Central memory CD8-positive, alpha-beta T cell (primary cell): ENCODE measurements around the gene PRTG.

Experiments
- ATAC-seq: fragments of 150-1000 bp; cut with Tn5 transposase; replicated peaks from 2 replicates; pipeline ENCODE4 v1.10.0; 2022; ENCODE audit warnings: mild to moderate bottlenecking, moderate FRiP score, moderate number of reproducible peaks; ENCODE audit not compliant: poor library complexity, severe bottlenecking; ENCODE audit errors: extremely low read depth
- DNase-seq, 2 donors: peaks; one replicate each; pipeline ENCODE4 v3.0.0; 2021; ENCODE audit warnings: low spot score in 2 of 2
- H3K27ac Mint-ChIP-seq: one replicate; pipeline ENCODE4 v1.8.0; 2022; ENCODE audit warnings: low read depth, mild to moderate bottlenecking, moderate library complexity, mixed read lengths
- H3K27me3 Mint-ChIP-seq: one replicate; pipeline ENCODE4 v1.8.0; 2022; ENCODE audit warnings: mixed read lengths
- H3K36me3 Mint-ChIP-seq: one replicate; pipeline ENCODE4 v1.8.0; 2022; ENCODE audit warnings: mild to moderate bottlenecking, moderate library complexity, mixed read lengths; ENCODE audit not compliant: insufficient read depth
- H3K4me1 Mint-ChIP-seq: one replicate; pipeline ENCODE4 v1.8.0; 2022; ENCODE audit warnings: mixed read lengths
- H3K4me3 Mint-ChIP-seq: one replicate; pipeline ENCODE4 v1.8.0; 2022; ENCODE audit warnings: mild to moderate bottlenecking, moderate library complexity, mixed read lengths
- H3K9me3 Mint-ChIP-seq: one replicate; pipeline ENCODE4 v1.8.0; 2022; ENCODE audit warnings: mixed read lengths

PRTG gene

DNA sequence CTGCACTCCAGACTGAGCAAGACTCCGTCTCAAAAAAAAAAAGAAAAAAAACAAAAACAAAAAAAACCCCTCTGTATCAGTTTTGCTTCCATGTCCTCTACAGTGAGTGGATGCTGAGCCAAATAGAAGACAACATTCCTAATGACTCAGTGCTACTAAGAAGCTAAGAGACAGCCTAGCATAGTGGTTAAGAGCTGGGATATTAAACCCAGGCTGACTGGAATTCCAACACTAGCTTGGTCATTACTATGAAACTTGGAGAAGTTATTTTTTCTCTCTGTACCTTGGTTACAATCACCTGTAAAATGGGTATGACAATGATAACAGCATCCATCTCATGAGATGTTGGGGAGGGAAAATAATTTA is 93.9 kb downstream of the PRTG start:
- Mint-ChIP-seq H3K4me1 (no peaks in the 10 kb centered on the region), H3K9me3 (no peaks in the 10 kb centered on the region), H3K27ac (no peak overlapping the region), H3K36me3 (no peaks in the 10 kb centered on the region), H3K27me3 (no peaks in the 10 kb centered on the region), H3K4me3 (no peak overlapping the region)
- DNase-seq, result no peak
- ATAC-seq, result no peak

DNA sequence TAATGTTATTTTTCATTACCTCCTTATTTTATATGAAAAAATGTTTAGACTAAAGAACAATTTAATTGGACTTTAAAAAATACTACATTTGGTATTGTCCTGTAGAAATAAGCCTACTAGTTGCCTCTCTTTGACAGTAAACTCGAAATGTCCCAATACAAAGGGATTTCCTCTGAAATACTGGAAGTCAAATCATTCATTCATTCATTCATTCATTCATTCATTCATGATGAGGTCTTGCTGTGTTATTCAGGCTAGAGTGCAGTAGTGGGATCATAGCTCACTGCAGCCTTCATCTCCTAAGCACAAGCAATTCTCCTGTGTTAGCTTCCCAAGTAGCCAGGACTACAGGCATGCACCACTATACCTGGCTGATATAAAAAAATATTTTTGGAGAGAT is 104.2 kb downstream of the PRTG start:
- Mint-ChIP-seq H3K4me1 (no peaks in the 10 kb centered on the region), H3K27ac (no peak overlapping the region), H3K27me3 (no peaks in the 10 kb centered on the region), H3K9me3 (no peaks in the 10 kb centered on the region), H3K36me3 (no peaks in the 10 kb centered on the region), H3K4me3 (no peak overlapping the region)
- DNase-seq, result no peak
- no peak for ATAC-seq

DNA sequence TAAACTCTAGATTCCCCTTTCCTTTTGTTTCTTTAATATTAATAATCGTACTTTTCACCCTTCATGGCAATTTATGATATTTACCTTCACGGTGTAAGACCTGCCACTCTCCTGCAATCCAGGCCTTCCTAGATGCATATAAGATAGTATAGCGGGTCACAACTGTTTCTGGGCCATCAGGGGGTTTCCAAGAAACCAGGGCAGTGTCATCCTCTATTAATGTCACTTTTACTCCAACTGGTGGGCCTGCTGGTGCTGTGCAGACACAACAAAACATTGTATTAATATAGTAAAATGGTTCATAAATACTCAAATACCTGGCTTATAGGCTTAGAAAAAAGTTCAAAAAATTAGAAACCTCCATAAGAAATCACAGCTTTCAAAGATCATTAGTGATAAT is 105.9 kb downstream of the PRTG start:
- Mint-ChIP-seq H3K4me1 (no peaks in the 10 kb centered on the region), H3K27ac (no peak overlapping the region), H3K36me3 (no peaks in the 10 kb centered on the region), H3K27me3 (peaks cover 8% of the 10 kb centered on the region), H3K9me3 (no peaks in the 10 kb centered on the region), H3K4me3 (no peak overlapping the region)
- ATAC-seq, result no peak
- no peak for DNase-seq

DNA sequence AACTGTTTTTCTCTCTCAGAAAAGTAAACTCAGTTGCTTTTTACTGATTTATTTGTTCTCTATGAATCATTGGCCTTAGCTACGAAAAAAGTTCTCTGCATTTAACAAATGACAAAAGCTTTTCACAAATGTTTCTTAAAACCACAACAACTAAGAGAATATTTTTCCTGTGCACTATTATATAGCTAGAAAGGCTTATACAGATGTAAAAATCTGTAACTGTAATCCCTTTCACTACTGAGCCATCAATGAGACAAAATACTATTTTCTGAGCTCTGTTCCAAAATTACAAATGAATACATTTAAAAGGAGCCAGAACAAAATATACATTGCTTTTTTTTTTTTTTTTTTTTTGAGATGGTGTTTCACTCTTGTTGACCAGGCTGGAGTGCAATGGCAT is 109.2 kb downstream of the PRTG start:
- ATAC-seq (no peak), DNase-seq (no peak)
- H3K27me3 Mint-ChIP-seq, result peaks cover 15% of the 10 kb centered on the region
- H3K4me1 Mint-ChIP-seq, result no peaks in the 10 kb centered on the region
- H3K4me3 Mint-ChIP-seq, result no peak overlapping the region
- no peak overlapping the region for H3K27ac Mint-ChIP-seq
- H3K9me3 Mint-ChIP-seq, result no peaks in the 10 kb centered on the region
- H3K36me3 Mint-ChIP-seq, result no peaks in the 10 kb centered on the region

DNA sequence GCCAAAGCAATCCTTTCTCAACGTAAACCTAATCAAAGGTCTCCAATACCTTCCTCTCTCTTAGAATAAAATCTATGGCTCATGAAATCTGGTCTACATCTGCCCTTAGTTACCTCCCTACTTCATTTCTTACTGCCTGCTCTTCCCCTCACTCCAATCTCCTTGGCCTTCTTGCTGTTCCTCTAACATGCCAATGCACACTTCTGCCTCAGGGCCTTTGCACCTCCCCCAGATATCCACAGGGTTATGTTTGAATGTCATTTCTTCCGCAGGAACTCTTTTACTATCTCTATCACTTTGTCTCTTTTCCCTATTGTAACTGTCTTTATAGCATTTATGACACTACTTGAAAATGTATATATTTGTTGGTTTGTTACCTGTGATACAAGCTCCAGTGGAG is 110.5 kb downstream of the PRTG start:
- Mint-ChIP-seq H3K9me3 (no peaks in the 10 kb centered on the region), H3K4me1 (no peaks in the 10 kb centered on the region), H3K27me3 (peaks cover 15% of the 10 kb centered on the region), H3K4me3 (no peak overlapping the region), H3K36me3 (no peaks in the 10 kb centered on the region), H3K27ac (no peak overlapping the region)
- ATAC-seq, result no peak
- DNase-seq, result no peak

DNA sequence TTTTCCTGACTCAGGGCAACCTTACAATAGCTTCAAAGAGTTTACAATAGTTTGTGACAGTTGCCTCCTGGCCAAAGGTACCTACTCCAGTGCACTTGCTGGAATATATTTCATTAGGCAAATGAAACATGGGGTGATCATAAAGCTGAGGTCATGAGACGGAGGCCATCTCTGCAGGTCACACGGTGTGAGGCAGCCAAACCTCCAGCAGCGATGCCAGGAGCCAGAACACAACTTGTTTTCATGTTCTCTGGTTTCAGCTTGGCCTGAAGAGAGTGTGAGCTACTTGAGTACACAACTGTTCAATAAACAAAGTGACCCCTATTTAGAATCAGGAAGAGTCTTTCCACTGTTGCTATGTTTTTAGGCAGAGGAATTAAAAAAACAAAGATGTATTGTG is 112.1 kb downstream of the PRTG start:
- DNase-seq, result no peak
- Mint-ChIP-seq H3K27me3 (peaks cover 15% of the 10 kb centered on the region), H3K9me3 (no peaks in the 10 kb centered on the region), H3K27ac (no peak overlapping the region), H3K4me3 (no peak overlapping the region), H3K4me1 (no peaks in the 10 kb centered on the region), H3K36me3 (no peaks in the 10 kb centered on the region)
- ATAC-seq, result no peak

DNA sequence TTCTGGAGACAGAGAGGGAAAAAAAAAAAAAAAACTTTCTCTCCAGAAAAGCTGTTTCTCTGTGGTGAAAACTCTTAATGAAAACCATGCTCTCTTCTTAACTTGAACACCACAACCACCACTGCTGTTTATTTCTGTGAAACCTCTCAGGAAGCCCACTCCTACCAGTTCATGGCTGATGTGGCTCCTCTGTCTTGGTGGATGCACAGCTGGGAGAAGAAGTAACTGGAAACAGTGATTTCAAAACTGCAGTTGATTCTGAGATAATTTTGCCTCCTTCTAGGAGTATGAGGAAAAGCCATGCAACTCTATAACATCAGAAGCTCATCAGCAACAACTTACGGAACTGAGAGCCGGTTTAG is 114.6 kb downstream of the PRTG start:
- no peak for ATAC-seq
- Mint-ChIP-seq H3K27me3 (peaks cover 15% of the 10 kb centered on the region), H3K4me1 (no peaks in the 10 kb centered on the region), H3K4me3 (no peak overlapping the region), H3K9me3 (no peaks in the 10 kb centered on the region), H3K27ac (no peak overlapping the region), H3K36me3 (no peaks in the 10 kb centered on the region)
- DNase-seq, result no peak

DNA sequence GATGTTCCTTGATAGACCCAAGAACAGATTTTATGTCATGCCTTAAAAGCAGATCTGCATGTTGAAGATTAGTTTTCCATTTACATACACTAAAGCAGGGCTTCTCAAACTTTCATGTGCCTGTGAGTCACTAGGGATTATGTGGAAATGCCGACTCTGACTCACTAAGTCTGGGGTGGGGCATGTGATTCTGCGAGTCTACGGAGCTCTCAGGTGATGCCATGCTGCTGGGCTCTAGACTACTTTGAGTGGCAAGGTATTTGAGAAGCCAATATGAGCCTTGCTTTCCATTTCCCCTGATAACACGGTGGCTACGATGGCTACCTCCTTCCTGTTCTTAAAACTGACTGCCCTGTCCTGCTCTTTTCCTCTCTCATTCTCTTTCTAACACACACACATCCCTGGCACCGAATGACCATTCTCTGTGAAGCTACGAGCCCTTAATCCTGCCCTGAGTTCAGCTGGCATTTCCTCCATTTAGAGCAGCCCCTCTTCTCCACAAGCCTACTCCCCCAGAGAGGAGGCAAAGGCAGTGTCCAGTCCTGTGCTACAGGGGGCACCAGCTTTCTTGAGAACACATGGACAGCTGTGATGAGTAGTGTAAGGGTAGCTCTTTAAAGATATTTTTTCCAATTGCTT is 115.1 kb downstream of the PRTG start:
- ATAC-seq (no peak), DNase-seq (no peak)
- no peaks in the 10 kb centered on the region for H3K4me1 Mint-ChIP-seq
- H3K4me3 Mint-ChIP-seq, result no peak overlapping the region
- no peaks in the 10 kb centered on the region for H3K36me3 Mint-ChIP-seq
- peaks cover 14% of the 10 kb centered on the region for H3K27me3 Mint-ChIP-seq
- H3K9me3 Mint-ChIP-seq, result no peaks in the 10 kb centered on the region
- H3K27ac Mint-ChIP-seq, result no peak overlapping the region

DNA sequence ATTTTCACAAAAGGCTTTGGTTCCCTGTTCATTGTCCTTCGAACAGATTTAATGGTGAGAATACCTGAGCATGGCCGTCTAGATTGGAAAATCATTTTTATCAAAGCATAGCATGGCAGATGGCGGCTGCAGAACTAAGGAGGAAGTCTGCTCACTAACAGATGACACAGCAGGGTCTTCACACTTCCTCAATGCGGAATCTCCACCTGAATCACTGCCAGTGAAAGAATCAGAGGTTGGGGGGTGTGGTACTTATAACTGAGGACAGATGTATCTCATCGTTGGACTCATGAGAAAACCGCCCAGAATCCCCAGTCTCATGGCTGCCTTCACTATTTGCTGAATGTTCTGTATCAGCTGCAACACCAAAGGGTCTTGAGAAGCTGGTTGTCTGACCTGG is 123.2 kb downstream of the PRTG start:
- DNase-seq (no peak), ATAC-seq (no peak)
- no peaks in the 10 kb centered on the region for H3K9me3 Mint-ChIP-seq
- H3K27me3 Mint-ChIP-seq, result peaks cover 48% of the 10 kb centered on the region
- H3K4me1 Mint-ChIP-seq, result no peaks in the 10 kb centered on the region
- H3K36me3 Mint-ChIP-seq, result peaks cover 1% of the 10 kb centered on the region
- no peak overlapping the region for H3K27ac Mint-ChIP-seq
- H3K4me3 Mint-ChIP-seq, result no peak overlapping the region

DNA sequence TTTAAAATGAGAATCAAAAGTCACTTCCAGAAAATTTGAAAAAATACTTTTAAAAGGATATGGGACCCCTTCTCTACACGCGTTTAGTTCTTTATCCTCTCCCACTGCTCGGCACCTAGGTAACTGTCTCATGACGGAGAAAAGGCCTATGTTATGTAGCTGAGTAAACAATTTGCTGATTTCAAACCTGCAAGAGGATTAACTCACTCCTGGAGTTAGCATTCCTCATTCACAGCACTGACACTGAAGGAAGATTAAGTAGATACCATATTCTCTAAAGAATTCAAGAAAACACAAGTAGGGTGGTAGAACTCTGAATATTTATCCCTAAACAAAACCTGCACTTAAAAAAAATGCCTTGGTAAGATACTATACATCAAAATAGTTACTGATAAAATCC is 124.6 kb downstream of the PRTG start:
- DNase-seq (no peak), ATAC-seq (no peak)
- H3K9me3 Mint-ChIP-seq, result no peaks in the 10 kb centered on the region
- no peaks in the 10 kb centered on the region for H3K4me1 Mint-ChIP-seq
- H3K27me3 Mint-ChIP-seq, result peaks cover 62% of the 10 kb centered on the region
- peaks cover 3% of the 10 kb centered on the region for H3K36me3 Mint-ChIP-seq
- H3K27ac Mint-ChIP-seq, result no peak overlapping the region
- H3K4me3 Mint-ChIP-seq, result no peak overlapping the region

DNA sequence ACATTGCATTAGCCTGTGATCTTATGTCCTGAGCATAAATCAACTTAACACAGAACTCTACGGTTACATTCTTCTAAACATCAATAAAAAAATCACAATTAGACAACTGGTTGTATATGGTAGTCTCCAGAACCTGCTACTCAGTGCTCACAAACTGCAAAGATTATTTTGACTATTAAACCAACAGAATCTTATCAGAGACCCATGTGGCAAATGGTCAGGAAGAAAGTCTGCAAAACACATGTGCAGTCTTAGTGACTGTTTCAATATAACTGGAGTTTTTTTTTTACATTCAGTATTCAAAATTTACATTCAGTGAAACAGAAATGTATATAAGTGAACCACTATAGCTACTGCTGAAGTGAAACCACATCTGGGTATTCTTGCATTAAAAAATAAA is 127.5 kb downstream of the PRTG start:
- Mint-ChIP-seq H3K4me1 (no peaks in the 10 kb centered on the region), H3K4me3 (no peak overlapping the region), H3K27ac (no peak overlapping the region), H3K9me3 (no peaks in the 10 kb centered on the region), H3K36me3 (peaks cover 3% of the 10 kb centered on the region), H3K27me3 (peaks cover 85% of the 10 kb centered on the region)
- DNase-seq (no peak), ATAC-seq (no peak)

DNA sequence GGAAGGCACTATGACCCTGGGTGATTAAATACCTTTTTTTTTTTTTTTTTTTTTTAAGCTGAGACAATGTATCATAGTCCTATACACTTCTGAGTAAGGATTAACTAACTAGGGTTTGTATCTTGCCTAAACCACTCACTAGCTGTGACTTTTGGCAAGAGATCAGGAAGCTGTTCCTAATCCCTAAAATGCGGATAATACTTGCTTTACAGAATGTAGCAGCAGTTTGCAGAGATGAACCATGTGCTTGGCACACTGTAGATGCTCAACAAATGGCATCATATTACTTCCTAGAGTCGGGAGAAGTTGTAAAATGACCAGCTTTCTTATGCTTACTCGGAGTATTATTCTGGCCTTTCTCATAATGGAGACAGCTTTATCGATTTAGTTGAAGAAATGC is 129.2 kb downstream of the PRTG start:
- DNase-seq, result no peak
- Mint-ChIP-seq H3K36me3 (peaks cover 3% of the 10 kb centered on the region), H3K4me3 (no peak overlapping the region), H3K27ac (no peak overlapping the region), H3K27me3 (peaks cover 71% of the 10 kb centered on the region), H3K9me3 (no peaks in the 10 kb centered on the region), H3K4me1 (no peaks in the 10 kb centered on the region)
- no peak for ATAC-seq

DNA sequence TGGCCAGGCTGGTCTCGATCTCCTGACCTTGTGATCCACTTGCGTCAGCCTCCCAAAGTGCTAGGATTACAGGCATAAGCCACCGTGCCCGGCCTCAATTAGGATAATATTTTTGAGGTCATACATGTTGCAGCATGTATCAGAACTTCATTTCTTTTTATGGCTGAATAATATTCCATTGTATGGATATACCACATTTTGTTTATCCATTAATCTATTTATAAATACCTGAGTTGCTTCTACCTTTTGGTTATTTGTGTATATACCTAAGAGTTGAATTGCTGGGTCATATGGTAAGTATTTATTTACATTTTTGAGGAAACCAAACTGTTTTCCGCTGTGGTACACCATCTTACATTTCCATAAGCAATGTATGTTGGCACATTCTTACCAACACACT is 136.7 kb downstream of the PRTG start:
- H3K36me3 Mint-ChIP-seq, result no peaks in the 10 kb centered on the region
- no peak overlapping the region for H3K27ac Mint-ChIP-seq
- H3K9me3 Mint-ChIP-seq, result no peaks in the 10 kb centered on the region
- no peak for DNase-seq
- no peak for ATAC-seq
- peaks cover 47% of the 10 kb centered on the region for H3K27me3 Mint-ChIP-seq
- H3K4me1 Mint-ChIP-seq, result no peaks in the 10 kb centered on the region
- no peak overlapping the region for H3K4me3 Mint-ChIP-seq

DNA sequence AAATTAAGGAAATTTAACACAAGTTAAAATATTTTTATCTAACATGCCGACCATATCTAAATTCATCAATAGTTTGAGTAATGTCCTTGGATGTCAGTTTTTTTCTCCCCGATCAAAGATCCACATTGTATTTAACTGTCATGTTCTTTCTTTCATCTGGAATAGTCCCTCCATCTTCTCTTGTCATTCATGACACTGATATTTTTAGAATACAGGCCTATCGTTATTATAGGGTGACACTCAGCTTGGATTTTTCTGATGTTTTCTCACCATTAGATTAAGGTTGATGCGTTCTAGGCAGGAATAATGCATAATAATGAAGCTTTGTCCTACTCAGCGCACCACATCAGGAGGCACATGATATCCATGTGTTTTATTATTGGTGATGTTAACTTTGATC is 141.6 kb downstream of the PRTG start:
- DNase-seq (no peak), ATAC-seq (no peak)
- Mint-ChIP-seq H3K36me3 (no peaks in the 10 kb centered on the region), H3K27ac (no peak overlapping the region), H3K27me3 (peaks cover 45% of the 10 kb centered on the region), H3K4me1 (no peaks in the 10 kb centered on the region), H3K9me3 (no peaks in the 10 kb centered on the region), H3K4me3 (no peak overlapping the region)
